Measurements from ENCODE around the gene PPFIA4.

The PPFIA4 gene

DNA sequence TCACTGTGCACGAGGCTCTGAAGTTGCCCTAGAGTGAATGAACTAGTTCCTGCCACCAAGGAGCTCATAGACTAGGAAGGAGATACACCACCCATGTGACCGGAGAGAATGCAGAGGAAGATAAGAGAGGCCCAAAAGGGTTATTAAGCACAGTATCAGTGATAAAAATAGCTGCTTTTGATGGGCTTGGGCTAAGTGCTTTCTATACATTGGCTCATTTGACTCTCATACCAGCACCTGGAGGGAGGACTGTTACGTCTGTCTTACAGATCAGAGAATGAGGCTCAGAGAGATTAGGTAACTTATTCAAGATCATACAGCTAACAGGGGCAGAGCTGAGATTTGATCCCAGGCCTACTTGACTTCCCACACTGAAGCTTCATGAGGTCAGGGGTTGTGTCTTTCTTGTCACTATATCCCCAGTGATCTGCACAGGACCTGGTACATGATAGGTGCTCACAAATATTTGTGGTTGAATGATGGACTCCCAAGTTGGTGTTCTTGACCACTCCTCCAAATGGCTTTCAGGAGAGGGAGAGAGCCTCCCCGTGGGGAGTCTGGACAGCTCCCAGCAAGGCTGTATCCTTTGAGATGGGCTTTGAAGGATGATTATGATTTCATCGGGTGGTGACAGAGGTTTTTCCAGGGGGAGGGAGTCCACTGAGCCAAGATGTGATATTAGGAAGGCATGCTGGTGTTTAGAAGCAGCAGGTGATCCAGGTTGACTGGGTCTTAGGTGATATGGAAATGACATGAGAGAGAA is 14.4 kb downstream of the PPFIA4 start:
- no peak for DNase-seq (ENCODE audit: low read depth in 2 of 2)

DNA sequence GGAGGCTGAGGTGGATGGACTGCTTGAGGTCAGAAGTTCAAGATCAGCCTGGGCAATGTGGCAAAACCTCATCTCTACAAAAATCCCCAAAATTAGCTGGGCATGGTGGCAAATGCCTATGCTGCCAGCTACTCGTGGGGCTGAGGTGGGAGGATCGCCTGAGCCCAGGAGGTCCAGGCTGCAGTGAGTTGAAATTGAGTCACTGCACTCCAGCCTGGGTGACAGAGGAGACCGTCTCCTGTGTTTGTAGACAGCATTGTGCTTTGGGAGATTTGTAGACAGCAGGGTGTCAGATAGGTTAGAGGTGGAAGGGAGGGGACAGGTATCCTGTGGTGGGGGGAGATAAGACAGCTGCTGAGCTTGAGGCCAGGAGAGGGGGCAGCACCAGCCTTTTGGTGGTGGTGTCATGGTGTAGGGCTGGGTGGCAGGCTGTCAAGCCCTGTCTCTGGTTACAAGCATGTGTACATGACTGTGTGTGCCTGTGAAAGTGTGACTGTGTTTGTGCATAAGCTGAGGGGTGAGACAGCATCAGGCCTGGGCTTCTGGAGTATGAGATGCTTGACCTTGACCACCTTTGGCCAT is 15.2 kb downstream of the PPFIA4 start:
- DNase-seq (ENCODE audit: low read depth in 2 of 2): no peak

DNA sequence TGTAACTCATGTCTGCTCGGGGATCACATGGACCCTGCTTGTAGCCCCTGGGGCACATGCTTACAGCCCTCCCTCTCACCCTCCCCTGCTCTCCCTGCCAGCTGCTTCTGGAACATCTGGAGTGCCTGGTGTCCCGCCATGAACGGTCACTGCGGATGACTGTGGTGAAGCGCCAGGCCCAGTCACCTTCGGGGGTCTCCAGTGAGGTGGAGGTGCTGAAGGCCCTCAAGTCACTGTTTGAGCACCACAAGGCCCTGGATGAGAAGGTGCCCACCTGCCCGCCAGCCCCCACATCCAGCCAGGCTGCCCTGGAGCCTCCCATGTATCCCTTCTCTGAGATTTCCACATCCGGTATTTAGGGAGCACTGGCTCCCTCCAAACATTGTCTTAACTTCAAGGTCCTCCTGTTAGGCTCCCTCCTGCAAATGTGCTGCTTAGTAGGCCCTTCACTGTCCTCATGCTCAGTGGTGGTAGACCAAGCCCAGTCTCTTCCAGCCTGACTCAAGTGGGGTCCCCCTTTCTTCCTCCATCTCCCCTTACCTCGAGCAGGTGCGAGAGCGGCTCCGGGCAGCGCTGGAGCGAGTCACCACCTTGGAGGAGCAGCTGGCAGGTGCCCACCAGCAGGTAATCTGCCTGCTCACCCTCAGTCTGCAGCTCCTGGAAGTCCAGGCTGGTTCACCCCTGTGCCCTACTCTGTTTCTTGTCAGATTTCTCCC is 17.7 kb downstream of the PPFIA4 start:
- no peak for DNase-seq (ENCODE audit: low read depth in 2 of 2)

DNA sequence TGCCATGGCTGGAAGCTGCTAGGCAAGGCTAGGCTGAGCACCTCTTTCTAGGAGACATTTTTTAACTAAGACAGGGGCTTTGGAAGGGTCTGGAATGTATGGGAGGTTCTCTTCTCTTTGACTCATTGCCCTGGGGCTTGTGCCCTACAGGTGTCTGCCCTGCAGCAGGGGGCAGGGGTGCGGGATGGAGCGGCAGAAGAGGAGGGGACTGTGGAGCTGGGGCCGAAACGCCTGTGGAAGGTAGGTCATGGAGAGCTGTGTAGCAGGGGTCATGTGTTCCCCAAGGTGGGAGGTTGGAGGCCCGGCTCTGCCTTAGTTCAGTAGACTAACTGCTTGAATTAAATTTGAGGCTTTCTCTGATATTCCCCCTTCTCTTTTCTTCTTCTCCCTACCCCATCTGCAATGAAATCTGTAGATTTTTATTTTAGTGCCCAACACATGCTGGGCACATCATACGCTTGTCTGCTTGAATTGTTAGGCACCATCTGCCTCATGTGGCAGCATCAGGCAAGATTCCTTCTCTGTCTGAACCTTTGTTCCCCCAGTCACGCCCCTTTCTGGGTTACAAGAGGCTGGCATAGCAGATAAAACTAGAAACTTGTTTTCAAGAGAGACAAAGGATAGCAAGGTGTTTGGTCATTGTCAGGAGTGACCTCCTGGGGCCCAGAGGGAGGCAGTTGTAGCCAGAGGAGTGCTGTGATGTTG is 18.4 kb downstream of the PPFIA4 start:
- no peak for DNase-seq (ENCODE audit: low read depth in 2 of 2)

DNA sequence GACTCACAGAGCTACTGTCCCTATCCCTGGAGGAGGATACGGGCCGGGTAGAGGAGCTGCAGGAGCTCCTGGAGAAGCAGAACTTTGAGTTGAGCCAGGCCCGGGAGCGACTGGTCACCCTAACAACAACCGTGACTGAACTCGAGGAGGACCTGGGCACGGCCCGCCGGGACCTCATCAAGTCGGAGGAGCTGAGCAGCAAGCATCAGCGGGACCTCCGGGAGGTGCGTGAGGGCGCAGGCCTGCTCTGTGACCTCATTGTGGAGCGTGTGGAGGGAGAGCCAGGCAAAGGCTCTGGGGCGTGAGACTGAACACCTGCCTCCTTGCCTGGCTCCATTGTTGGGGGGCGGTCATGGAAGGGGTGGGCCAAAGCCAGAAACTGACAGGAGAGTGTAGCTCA is 19.0 kb downstream of the PPFIA4 start:
- DNase-seq (ENCODE audit: low read depth in 2 of 2): no peak

DNA sequence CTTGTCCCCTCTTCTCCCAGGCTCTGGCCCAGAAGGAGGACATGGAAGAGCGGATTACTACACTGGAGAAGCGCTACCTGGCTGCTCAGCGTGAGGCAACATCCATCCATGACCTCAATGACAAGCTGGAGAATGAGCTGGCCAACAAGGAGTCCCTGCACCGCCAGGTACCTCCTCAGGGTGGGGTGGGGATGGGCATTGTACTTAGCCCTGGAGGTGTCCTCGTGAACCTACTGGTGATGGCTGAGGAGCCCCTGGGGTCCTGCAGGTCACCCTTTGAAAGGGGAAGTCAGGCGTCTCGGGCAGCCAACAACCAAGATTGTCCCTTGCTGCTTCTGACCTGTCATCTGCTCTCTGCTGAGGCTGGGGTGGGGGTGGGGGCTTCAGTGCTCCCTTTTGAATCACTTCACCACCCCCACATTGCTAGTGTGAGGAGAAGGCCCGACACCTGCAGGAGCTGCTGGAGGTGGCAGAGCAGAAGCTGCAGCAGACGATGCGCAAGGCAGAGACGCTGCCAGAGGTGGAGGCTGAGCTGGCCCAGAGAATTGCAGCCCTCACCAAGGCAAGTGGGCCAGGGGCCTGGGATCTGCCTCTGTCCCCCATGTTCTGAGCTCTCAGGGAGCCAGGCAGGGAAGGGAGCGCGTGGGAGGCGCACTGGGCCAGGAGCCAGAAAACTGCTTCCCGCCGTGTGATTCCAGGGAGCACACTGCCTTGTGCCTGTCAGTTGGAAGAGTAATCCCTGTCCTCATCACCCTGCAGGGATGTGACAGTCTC is 19.7 kb downstream of the PPFIA4 start:
- DNase-seq (ENCODE audit: low read depth in 2 of 2): no peak

DNA sequence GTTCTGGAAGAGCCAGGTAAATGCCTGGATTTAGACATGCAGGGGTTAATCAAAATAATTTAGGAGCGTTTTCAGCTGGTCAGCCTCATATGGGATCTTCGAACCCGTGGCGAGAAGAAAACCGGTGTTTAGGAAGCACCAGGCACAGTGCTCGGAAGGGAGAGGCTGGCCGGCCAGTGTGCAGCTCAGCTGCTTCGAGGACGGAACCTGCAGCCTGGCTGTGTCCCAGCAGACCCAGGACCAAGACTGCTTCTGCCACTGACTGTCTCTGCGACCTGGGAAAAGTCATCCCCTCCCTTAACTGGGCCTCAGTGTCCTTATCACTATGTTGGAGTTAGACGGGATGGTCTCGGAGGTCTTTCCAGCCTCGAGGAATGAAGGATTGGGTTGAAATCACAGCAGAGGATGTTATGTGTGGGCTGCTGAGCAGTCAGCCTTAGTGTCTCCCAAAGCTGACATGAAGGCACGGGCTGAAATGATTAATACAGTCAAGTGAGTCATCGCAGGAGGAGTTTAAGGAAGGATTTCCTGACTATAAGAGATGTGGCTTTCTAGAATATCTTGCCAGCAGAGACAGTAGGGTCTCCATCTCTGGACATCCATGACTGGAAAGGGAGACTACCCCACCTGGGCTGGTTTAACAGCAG is 20.8 kb downstream of the PPFIA4 start:
- no peak for DNase-seq (ENCODE audit: low read depth in 2 of 2)

DNA sequence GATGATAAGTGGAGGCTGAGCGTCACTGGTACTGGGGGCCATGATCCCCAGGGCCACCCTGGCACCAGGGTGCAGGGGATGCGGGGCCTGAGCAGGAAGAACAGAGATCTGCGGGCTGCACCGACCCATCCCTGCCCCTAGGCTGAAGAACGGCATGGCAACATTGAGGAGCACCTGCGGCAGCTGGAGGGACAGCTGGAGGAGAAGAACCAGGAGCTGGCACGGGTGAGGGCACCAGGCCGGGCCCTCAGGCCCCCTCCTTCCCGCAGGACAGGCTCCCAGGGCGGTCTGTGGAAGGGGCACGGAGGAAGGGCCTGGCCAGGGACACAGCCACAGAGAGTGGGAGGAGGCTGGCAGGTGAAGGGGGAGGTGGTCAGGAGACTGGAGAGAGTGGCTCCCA is 21.8 kb downstream of the PPFIA4 start:
- no peak for DNase-seq (ENCODE audit: low read depth in 2 of 2)

DNA sequence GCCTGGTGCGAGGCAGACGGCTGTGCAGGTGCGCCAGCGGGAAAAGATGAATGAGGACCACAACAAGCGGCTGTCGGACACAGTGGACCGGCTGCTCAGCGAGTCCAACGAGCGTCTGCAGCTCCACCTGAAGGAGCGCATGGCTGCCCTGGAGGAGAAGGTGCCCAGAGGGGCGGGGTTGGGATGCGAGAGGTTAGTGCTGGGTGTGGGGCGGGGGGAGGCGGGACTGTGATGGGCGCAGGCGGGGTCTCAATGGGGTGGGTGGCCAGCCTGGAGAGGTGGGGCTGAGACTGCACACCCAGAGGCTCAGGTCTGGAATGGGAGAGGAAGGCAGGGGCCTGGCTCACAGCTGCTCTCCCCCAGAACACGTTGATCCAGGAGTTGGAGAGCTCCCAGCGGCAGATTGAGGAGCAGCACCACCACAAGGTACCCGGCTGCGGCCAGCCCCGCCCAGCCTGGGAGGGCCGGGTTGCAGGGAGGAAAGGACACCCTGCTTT is 22.3 kb downstream of the PPFIA4 start:
- DNase-seq (ENCODE audit: low read depth in 2 of 2): no peak

DNA sequence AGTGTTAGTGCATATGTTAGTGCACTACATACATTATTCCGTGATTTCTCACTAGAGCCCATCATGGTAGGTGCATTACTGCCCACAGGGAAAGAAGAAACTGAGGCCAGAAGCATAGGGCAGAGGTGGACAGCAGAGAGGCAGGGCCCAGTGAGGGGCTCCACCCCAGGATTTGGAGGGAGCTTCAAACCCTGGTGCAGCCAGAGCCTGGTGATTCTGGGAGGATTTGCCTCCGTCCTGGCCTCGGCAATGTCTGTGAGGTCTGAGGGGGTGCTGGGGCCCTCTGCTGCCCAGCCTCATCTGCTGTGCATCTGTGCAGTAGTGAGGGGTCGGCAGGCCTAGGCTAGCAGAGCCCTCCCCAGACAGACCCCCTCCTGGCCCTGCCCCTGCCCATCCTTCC is 22.8 kb downstream of the PPFIA4 start:
- no peak for DNase-seq (ENCODE audit: low read depth in 2 of 2)

DNA sequence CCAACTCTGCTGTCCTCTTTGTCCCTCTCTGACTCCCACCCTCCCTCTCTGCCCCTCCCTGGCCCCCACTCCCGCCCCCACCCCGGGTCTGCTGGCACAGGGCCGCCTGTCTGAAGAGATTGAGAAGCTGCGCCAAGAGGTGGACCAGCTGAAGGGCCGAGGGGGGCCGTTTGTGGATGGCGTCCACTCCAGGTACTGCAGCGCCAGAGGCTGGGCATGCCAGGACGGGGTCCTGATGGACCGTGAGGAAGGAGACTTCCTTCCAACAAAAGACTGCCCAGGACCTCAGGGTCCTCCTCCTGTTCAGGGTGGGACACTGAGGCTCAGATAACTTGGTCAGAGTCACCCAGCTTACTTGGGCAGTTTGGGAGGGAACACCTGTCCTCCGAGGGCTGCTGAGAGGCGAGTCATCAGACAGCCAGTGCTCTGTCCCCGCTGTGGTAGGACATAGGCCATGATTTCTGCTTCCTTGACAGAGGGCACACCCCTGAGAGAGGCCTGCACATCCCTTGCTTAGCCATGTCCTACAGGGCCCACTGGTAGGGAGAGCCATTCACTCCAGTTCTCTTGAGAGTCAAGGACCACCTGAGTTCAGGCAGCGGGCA is 23.4 kb downstream of the PPFIA4 start:
- no peak for DNase-seq (ENCODE audit: low read depth in 2 of 2)

DNA sequence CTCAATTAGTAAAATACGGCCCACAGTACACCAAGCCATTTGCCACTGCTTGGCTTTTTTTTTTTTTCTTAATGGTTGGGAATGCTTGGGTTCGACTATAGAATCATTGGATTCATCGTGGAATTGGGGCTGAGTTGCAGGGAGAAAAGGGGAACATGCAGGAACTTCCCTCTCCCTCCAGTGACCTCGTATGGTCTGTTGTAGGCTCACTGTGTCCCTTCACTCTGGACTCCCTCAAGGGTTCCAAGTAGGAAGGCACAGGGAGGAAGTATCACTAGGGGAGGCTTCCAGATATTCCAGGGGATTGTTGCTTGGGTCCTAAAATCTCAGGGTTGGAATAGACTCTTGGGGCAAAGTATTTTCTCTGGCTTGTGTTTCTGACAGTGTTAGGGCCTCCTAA is 24.5 kb downstream of the PPFIA4 start:
- no peak for DNase-seq (ENCODE audit: low read depth in 2 of 2)

DNA sequence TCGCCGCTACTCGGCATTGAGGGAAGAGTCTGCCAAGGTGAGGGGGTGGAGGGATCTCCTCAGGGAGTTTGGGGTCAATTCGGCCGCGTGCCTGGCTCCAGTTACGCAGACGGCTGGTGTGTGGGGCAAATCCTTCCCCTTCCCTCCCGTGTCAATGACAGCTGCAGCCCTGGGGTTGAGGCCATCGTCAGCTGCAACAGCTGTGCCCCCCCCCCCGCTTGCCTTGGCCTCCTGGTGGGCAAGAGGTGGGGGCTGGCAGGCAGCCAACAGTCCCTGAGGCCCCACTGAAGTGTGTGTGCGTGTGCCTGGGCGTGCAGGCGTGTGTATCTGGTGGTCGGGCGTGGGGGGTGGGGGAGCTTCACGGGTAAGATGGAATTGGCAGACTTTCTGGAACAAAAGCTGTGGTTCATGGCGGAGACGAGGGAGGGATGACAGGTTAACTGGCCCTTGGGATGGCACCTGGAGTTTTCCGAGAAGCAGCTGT is 25.6 kb downstream of the PPFIA4 start:
- DNase-seq (ENCODE audit: low read depth in 2 of 2): no peak

DNA sequence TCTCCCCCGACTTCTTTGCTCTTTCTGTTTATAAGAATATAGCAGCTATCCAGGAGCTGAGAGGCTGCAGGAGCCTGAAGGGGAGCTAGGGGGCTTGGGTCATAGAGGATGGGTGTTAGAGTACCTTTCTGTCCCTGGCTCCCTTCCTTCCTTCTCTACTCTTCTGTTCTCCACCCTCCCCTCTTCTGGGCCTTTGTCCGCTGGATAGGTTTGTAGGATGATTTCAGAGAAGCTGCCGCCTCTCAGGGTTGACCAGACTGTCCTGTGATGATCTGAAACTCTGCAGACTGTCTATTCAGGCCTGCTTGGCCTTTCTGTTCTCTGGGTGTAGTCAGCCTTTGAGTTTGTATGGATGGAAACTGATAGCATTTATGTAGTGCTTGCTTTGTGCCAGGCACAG is 26.3 kb downstream of the PPFIA4 start:
- no peak for DNase-seq (ENCODE audit: low read depth in 2 of 2)

DNA sequence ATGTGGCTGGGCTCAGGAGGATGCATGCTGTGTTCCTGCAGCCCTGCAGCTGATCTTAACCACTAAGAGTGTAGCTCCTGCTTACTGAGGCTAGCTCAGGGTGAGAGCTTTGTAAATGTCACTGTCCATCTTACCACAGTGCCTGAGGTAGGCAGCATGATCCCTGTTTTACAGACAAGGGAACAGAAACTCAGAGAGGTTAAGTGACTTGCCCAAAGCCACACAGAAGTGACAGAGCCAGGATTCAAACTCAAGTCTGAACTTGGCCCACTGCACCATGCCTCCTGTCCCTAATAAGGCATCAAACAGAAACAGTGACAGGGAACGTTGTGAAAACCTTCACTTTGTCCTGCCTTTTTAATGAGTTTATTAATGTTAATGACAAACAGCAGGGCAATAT is 27.9 kb downstream of the PPFIA4 start:
- DNase-seq (ENCODE audit: low read depth in 2 of 2): no peak

DNA sequence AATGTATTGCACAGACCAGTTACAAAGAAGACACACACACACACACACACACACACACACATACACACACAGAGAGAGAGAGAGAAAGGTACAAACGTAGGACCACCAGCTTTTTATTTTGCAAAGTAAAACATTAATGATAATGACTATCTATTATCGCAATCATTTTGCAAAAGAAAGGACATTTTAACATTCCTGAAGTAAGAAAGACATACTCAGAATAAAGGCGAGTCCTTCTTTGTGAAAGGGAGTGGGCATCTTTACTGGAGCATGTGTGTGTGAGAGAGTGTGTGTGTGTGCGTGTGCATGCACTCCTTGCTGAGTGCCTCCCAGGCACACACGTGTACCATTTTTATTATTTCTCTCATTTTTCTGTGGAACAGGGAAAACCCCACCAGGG is 28.4 kb downstream of the PPFIA4 start:
- no peak for DNase-seq (ENCODE audit: low read depth in 2 of 2)

DNA sequence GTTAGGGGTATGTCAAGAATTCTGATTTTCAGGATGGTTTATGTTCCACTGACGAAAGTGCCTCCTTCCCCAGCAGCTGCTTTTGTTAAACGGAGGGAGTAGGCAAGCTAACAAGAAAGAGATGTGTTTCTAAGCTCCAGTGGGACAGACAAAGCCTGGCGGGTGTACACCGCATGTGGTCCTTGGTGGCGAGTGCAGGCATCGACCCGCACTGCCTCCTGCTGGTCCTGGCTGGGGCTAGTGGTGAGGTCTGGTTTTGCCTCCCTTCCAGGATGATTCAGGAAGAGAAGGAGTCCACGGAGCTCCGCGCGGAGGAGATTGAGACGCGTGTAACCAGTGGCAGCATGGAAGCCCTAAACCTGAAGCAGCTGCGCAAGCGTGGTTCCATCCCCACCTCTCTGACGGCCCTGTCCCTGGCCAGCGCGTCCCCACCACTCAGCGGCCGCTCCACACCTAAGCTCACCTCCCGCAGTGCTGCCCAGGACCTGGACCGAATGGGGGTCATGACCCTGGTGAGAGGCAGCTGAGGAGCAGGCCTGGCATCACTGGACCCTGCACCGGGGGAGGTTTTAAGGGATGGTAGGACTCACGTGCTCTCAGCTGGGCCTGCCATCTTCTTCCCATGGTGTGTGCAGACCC is 29.0 kb downstream of the PPFIA4 start:
- DNase-seq (ENCODE audit: low read depth in 2 of 2): no peak

DNA sequence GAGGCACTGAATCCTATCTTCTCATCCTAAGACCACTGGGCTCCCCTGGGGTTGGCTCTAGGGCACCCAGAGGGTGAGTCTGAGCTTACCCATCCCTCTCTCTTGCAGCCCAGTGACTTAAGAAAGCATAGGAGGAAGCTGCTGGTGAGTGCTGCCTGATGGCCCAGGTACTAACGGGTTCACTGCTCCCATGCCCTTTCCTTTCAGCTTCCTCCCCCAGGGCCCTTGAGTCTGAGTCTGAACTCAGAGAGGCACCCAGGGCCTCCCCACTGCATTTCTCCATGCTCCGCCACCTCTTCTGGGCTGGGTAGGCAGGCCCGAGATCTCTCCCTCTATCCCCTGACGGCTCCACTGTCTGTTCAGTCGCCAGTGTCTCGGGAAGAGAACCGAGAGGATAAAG is 29.7 kb downstream of the PPFIA4 start:
- DNase-seq (ENCODE audit: low read depth in 2 of 2): no peak

DNA sequence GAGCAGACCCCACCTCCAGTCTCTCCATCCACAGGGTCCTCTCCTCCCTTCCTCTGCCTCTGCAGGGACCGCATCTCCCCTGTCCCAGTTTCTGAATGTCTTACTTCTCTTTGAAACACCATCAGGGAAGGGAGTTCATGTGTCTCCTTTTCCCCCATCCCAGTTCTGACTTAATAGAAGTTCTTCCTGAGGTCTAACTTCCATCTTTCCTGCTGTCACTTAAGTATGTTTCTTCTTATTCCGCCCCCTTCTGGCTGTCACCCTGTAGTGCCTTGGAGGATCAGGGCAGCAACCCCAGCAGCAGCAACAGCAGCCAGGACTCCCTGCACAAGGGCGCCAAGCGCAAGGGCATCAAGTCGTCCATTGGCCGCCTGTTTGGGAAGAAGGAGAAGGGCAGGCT is 30.2 kb downstream of the PPFIA4 start:
- DNase-seq (ENCODE audit: low read depth in 2 of 2): no peak
